HG03575 (cell line): ENCODE data around the gene PTPRN2.
"Not testable (repeated sequence)": the region's sequence is repeated elsewhere in the genome, so short reads cannot be mapped to it uniquely, and the experiment has no call there.

ENCODE experiments used
- ATAC-seq: cut with Tn5 transposase; IDR thresholded peaks from one replicate; pipeline ENCODE4 v1.9.1; 2021; ENCODE audit not compliant: unreplicated experiment, insufficient number of reproducible peaks, low FRiP score; ENCODE audit errors: extremely low read depth

Gene PTPRN2

DNA sequence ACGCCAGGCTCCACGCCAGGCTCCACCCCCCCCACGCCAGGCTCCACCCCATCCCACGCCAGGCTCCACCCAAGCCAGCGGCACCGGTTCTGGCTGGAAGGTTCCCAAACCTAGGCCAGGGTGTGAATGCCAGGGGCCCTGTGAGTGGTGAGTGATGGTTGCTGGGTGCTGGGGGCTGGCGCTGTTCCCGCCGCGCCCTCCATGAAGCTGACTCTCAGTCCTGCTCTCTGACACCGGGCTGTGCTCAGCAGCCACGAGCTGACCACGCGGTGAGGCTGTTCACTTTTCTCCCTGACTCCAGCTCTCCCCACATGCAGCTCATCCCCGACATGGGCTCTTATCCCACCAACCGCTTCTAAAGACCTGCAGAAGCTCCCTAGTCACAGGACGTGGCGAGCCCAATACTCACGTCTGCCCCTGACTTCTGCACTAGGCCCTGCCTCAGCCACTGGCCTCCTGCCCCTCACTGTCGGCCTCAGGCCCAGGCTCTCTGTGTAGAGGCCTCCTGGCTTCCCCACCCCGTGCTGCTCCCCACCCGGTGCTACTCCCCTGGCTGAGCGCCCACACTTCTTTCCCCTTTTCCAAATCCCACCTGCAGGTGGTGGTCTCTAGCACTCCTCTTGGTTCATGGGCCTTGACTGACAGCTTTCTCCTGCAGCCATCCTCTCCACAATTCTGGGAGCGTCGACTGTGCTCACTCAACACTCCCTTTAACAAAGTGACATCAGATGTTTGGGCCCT, 603.0 kb downstream of the PTPRN2 start:
- ATAC-seq: no peak

DNA sequence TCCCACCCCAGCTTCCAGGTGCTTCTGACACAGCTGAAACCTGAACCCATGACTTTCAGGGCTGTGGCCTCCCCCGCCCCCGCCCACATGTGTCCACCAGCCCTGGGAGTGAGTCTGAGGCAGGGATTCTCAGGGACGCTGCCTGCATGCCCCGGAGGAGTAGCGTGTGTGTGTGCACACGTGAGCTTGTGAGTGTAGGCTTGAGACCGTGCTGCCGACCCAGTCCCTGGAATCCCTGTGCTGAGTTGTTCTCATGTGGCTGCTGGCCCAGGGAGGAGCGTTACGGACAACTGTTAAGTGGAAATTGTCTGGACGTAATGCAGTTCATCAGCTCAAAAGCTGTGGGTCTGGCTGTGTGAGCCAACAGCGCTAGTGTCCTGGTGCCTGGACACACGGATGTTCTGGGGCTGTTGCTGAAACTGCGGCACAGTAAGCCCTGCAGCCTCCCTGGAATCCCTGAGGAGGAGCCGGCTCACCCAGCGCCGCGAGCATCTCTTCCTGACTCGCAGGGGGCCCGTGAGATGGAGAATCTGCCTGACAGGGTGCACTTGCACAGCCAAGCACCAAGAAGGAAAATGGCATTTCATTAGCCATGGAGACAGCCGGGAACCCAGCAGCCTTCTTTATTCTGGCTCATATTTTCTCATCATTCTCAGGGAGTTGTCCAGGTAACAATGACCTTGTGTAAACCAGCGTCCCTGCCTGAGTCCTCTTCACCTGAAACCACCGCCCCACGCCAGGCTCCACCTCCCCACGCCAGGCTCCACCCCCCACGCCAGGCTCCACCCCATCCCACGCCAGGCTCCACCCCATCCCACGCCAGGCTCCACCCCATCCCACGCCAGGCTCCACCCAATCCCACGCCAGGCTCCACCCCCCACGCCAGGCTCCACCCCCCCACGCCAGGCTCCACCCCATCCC, 603.9 kb downstream of the PTPRN2 start:
- no peak for ATAC-seq

DNA sequence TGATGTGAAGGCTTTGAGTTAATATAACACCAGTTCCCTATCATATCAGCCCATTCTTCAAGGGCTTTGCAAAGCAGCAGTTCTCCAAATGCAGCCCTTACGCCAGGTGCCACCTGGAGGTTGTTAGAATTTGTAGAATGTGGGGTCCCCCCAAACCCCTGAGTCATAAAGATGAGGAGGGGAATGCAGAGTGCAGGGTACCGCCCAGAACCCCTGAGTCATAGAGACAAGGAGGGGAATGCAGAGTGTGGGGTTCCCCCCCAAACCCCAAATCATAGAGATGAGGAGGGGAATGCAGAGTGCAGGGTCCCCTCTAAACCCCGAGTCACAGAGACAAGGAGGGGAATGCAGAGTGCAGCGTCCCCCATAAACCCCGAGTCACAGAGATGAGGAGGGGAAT, 605.8 kb downstream of the PTPRN2 start:
- no peak for ATAC-seq

DNA sequence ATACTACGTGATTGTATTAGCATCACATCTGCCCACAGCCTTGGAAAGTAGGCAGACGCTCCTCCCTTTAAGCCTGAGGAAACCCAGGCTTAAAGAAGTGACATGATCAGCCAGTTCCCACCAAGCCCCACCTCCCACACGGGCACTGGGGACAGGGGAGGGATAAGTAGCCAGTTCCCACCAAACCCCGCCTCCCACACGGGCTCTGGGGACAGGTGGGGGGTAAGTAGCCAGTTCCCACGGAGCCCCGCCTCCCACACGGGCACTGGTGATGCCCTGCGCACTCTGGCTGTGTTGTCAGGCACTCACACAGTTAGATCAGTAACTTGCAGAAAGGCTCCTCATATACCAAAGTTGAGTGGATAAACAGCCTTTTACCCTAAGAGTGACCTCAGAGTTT, 606.8 kb downstream of the PTPRN2 start:
- ATAC-seq: no peak

DNA sequence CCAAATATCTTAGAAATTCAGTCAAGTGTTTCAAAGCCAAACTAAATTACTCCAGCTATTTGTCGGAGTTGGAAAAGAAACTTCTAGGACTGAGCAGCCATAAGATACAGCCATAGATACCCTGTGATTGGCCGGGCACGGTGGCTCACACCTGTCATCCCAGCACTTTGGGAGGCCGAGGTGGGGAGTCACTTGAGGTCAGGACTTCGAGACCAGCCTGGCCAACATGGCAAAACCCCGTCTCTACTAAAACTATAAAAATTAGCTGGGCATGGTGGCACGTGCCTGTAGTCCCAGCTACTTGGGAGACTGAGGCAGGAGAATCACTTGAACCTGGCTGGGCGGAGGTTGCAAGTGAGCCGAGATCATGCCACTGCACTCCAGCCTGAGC, 607.3 kb downstream of the PTPRN2 start:
- not testable (repeated sequence) for ATAC-seq

DNA sequence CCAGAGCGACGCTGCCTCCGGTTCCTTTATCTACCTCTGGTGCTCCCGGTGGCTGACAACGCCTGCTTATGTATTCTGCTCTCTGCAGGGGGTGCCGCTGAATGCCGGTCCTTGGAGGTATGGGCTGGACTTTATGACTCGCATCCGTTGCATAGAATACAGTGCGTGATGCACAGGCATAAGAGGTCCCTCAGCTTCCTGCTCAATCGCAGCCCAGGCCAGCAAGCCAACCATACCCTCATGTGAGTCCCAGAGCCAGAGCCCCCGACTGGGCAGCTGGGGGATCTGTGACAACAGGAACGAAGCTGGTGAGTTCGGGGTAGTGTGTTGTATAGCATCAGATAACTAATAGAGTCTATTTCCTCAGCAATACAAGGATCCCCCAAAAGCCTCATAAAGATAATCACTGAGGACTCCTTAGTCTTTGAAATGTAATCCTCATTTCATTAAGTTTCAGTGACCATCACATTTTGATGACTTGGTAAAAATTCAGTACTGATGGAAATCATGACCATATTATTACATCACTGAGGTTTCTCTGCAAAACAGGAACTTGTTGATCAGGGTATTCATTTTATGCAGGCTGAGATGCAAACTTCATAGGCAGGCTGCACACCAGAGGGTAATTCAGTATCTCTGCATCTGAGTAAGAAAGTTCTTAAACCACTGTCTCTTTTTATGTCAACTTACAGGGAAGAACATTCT, 607.8 kb downstream of the PTPRN2 start:
- no peak for ATAC-seq

DNA sequence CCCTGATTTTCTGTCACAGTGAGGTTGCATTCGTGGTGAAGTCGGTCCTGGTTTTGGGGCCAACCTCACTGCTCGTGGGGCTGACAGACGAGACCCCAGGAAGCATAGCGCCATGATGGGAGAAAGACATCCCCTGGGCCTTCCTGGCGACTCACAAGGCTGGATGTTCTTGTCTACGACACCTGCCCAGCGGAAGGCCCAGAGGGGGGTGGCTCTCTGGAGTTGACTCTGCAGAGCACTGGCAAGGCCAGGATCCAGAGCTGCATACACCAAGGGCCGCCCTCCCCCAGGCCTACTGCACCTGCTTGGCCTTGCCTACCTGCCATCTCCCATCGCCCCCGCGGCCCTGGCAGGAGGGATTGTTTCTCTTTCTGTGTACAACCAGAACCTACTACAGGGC, 608.9 kb downstream of the PTPRN2 start:
- no peak for ATAC-seq

DNA sequence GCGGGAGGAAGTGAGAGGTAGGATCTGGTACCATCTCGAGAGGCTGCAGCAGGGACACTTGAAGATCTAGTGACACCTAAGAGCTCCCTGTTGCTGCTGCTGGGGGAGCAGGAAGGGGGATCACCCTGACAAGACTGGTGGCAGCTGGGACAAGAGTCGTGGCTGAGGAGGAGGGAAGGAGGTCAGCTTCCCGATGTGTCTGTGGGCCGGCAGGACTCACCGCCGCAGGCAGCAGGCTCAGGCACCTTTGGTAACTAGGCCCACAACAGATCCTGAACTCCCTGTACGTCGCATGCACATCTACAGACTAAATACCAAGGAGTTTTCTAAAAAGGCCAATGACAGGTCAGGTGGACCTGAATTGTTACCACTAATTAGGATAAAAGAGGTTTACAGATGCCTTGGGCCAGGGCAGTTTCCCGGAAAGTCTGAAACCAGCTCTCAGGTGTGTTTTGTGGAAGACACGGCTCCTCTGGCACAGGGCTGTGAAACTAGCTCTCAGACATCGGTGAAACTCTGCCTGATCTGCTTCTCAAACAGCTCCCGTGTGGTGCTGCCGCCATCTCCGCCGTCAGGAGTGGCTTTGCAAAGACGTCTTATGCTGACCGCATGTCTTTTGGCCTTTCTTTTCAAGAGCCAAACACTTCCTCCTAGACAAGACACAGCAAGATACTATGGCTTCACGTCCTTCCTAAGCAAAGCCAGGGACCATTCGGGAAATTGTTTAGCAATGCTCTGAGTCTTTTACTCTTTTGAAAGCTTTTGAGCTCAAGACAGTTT, 609.7 kb downstream of the PTPRN2 start:
- ATAC-seq: no peak

DNA sequence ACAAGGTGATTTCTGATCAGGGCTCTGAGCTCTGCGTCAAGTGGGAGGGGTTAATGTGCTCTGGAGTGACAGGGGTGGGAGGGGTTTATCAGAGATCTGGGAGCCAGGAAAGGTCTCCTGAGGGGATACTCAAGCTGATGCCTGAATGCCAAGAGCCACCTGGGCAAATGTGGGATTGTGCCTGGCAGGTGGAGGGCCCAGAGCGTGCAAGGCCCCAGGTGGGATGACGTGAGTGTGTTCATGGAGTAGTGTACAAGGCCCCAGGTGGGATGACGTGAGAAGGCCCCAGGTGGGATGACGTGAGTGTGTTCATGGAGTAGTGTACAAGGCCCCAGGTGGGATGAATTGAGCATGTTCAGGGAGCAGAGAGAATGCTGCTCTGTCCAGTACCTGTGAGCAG, 610.3 kb downstream of the PTPRN2 start:
- ATAC-seq: no peak

DNA sequence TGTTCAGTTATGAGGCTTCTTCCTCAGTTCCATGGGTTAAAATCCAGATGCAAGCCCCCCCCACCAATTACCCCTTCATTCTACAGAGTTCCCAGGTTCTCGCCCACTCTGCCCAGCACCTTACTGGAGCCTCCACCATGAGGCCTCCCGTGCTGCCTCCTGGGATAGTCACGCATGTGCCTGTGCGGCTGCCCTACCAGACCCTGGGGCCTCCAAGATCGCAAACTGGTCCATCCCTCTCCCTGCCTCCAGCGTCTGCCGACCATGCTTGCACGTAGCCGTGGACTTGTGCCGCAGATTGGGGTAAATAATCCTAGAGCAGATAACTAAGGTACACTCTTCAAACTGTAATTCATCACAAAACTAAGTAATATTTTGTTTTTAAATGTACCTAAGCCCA, 611.2 kb downstream of the PTPRN2 start:
- ATAC-seq: no peak

DNA sequence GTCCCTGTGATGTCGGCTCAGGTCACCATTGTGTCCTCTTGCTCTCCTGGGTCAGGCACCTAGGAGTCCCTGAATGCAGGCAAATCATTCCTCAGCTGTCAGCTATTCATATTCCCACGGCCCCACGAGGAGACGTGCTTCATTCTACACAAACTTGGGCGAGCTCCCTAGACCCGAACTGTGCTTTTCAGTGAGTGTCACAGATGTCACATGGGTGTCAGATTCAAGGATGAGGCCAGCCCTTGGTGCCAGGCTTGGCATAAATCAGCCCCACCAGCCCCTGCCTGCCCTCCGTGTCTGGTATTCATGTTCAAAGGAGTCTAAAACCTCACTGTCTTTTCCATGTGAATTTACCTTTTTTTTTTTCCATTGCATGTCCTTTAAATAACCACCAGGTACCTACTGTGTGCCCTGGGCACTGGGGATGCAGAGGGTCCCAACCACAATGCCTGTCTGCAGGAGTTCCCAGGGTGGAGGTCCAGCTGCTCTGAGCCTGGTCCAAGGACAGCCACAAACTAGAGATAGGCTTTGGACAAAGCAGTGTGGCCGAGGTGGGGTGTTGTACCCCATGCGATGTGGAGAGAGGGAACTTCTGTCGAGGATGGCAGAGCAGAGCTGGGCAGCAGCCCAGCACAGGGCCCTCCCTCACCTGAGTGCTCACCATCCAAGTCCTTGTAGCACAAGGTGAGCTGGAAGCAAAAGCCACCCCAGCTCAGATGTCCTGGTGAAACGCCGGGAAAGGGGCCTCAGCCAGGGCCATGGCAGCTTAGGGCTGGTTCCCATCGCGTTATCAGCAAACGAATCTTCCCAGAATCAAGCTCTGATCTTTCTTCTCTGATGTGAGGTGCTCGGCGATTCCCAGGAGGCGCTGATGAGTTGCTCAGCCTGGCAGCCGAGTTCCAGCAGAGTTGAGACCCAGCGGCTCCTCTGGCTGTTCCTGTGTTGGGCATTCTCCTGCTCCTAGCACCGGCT, 611.9 kb downstream of the PTPRN2 start:
- no peak for ATAC-seq

DNA sequence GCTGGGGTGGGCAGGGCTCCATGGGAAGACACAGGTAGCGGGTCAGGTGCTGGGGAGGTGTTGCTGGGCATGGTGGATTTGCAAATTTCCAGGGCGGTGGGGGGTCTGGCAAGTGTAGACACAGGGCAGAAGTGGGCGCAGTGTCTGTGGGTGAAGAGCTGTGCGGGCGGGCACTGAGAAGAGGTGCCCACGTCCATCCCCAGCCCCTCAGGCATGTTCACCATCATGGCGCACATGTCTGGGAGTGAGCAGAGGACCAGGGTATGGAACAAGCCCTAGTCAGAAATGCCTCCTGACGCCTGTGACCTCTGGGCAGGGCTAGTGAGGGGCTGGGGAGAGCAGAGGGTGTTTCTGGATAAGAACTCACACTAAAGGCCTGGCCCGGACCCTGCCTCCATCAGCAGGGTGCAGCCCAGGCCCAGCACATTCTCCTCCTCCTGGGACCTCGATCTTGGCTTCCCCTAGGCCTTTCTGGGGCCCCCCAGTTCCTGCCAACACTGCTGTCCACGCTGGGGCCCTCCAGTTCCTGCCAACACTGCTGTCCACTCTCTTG, 612.9 kb downstream of the PTPRN2 start:
- ATAC-seq: no peak

DNA sequence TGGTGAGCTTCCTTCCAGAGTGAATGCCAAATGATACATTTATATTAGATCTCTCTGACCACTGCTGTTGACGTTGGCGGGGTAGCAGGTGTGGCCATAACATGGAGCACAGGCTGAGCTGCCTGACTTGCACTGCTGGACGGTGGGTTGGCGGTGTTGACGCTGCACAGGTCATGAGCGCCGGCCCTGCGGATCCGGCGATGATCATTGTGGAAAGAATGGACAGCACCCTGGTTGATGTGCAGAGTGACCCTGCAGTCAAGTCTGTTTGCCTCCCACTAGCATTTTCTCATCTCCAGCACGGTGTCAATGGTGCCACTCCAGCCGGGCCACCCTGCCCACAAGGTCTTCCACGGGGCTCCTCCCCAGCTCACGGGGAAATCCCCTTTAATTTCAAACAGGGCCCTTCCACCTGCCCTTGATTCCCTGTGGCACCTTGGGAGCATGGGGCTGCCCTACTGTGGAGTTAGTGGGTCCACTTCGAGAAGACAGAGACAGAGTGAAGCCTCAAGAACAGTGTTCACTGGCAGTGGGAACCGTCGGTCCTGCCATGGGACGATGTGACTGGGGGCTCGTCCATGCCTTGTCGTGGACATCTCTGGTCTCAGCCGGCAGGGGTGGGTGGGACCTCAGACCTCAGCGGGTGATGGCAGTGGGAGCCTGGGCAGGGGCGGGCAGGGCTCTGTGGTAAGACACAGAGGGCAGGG, 613.5 kb downstream of the PTPRN2 start:
- ATAC-seq: no peak

DNA sequence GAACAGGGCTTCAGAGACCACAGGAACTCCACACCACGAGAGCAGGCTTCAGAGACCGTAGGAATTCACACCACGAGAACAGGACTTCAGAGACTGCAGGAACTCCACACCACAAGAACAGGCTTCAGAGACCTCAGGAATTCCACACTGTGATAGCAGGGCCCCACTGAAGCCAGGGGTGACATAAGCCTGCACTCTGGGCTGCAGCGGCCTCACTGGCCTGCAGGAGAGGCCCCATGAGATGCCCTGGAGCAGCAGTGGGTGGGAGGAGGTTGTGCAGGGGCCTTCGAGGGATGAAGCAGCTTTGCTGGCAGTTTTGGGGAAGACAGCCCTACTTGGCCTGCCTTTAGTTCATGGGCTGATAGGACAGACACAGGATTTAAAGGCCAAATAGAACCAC, 614.7 kb downstream of the PTPRN2 start:
- ATAC-seq: no peak

DNA sequence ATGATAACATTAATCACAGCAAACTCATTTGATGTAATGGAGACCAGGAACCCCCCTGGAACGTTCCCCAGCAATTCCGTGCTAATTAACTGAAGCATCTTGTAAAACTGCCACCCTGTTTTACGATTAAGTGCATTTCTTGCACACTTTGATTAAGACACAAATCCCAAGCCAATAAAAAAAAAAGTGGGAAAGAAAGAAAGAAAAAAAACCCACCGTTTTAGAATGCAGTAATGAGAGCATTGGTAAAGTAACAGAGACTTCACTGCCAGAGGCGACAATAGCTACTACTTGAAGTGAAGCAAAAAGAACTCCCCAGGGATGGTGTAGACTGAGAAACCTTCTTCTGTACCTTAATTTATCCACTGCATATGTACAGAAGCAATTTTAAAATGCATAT, 616.1 kb downstream of the PTPRN2 start:
- ATAC-seq: no peak

DNA sequence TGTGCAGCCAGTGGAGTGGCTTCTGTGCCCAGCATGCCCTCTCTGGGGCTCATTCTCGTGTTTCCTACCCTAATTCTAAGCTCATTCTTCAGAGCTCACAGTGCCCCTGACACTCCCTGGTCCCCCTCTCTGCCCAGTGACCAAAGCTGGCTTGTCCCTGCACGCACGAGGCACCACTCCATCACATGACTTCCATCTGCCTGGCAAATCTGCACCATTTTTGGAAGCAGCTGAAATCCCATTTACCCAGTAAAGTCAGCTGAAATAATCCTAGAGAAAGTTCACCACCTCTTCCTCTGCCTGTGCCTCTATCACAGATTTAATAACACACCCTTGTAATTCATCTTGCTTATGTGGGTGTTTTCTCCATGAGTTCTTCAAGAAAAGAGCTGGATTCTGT, 616.9 kb downstream of the PTPRN2 start:
- no peak for ATAC-seq

DNA sequence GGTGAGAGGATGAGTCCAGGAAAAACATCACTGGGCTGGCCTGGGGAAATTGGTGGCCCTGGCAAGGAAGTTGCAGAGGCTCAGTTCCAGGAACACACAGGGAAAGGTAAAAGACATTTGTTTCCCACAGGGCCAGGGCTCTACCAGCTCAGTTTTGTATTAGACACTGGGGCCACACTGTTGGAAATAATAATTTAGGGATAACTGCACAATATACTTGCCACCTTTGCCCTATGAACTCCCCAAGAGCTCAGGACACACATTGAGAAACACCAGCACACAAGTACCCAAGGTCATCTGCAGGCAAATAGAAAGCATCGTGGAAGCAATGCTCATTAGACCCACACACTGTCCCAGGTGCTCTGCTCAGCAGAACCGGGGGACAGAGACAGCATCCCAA, 617.6 kb downstream of the PTPRN2 start:
- no peak for ATAC-seq
